ENCODE measurements around the gene DENND1C.

The DENND1C gene

DNA sequence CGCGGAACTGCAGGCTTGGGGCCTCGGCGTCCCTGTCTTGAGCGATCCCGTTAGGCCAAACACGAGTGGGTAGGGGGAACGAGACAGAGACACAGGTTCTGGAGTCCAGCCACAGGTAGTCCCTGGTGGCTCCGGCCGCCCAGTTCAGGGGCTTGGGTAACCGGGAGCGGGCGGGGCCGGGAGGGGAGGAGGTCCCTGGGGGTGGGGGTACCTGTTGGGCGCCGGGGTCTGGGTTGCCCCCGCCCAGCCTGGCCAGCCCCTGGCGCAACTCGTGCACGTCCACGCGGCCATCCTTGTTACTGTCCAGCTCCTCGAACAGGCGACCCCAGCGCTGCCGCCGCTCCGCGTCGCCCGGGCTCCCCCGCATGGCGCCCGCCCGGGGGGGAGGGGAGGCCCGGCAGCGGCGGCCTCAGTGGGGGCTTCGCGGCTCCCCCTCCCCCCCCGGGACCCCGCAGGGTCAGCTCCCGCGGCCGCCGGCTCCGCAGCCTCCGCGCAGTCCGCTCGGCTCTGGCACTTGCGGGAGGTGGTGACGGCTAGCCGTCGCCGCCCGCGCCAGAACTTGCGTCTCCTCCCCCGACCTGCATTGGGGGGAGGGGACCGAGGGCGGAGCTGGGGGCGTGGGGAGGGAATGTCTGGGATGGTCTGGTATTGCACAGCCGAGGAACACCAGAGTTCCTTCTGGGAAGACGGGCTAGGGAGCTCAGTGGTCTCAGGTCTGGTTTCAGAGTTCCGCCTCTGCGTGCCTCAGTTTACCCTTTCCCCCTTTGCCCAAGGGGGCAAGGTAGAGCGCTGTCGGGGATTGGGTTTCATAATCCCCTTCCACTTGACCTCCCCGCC lies 22.1 kb downstream of the DENND1C start, which contains the start of gene SLC25A23:
Gene SLC25A23 (minus strand): TSS at position 531 of the 837 bp plus-strand sequence. CDS start 164 bp downstream, at position 367.
- peak; percentile 90 for DNase-seq (ENCODE audit: low read depth)
- TF ChIP-seq, protein P1, sequence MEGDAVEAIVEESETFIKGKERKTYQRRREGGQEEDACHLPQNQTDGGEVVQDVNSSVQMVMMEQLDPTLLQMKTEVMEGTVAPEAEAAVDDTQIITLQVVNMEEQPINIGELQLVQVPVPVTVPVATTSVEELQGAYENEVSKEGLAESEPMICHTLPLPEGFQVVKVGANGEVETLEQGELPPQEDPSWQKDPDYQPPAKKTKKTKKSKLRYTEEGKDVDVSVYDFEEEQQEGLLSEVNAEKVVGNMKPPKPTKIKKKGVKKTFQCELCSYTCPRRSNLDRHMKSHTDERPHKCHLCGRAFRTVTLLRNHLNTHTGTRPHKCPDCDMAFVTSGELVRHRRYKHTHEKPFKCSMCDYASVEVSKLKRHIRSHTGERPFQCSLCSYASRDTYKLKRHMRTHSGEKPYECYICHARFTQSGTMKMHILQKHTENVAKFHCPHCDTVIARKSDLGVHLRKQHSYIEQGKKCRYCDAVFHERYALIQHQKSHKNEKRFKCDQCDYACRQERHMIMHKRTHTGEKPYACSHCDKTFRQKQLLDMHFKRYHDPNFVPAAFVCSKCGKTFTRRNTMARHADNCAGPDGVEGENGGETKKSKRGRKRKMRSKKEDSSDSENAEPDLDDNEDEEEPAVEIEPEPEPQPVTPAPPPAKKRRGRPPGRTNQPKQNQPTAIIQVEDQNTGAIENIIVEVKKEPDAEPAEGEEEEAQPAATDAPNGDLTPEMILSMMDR (IDR thresholded peaks at IDR 0.05; ENCODE audit: insufficient read depth, low read depth, low read length, missing control alignments), result no peak
- peak within 1 kb of the TSS; percentile 94 for H3K4me3 ChIP-seq (ENCODE audit: low read depth, low read length)

DNA sequence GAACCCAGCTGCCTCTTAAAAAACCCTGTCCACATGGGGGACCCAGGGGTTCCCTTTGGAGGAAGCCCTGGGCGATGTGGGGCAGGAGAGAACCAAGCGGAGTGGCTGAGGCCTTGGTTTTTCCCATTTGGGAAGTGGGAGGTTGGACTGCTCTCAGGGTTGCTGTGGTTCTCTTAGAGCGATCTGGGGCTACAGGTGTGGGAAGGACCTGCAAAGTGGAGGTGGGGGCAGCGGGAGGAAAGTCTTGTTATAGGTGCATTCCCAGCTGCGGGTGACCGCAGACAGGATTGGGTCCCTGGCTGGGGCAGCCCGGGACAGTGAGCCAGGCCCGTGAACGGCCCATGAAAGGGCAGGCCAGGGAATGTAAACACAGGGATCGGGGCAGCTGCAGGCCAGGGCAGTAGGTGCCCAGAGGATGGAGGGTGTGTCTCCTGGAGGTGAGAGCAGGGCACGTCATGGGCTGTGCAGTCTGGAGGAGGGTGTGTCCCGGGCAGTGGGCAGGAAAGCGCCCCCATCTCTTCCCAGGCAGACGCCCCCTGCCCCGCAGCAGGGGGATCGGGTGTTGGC lies 22.8 kb downstream of the DENND1C start:
- DNase-seq (ENCODE audit: low read depth), result peak; percentile 41
- peak overlapping the region; percentile 94 for H3K4me3 ChIP-seq (ENCODE audit: low read depth, low read length)
- TF ChIP-seq, protein P1 (IDR thresholded peaks at IDR 0.05; ENCODE audit: insufficient read depth, low read depth, low read length, missing control alignments), result no peak

DNA sequence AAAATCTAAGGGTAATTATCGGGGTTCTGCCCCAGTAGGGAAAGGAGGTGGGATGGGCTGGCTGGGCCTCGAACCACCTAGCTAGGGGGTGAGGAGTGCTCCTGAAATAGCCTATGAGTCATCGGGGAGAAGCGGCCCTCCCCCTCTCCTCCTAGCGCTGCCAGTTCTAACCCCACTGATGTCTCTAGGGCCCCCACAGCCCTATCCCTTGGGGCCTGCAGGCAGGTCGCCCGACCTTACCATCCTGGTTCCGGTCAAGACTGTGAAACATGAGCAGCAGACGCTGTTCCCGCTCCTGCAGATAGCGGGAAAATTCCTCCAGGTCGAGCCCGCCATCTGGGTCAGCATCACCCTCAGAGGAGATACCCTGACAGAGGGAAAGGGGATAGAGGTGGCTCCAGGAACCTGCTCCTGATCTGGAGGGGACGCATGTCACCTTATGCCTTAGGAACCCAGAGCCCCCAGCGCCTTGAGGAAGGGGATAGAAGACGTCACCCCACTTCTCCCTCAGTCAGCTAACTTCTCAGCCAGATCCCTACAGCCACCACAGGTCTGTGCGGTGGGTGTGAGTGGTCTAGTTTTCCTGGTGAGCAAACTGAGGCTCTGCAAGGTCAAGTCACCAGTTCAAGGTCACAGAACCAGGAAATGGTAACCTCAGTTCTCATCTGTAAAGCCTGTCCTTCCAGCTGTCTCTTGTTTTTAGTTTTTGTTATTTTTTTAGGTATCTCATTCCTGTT lies 23.5 kb downstream of the DENND1C start:
- DNase-seq (ENCODE audit: low read depth), result peak; percentile 81
- H3K4me3 ChIP-seq (ENCODE audit: low read depth, low read length), result peak overlapping the region; percentile 94
- TF ChIP-seq, protein P1 (IDR thresholded peaks at IDR 0.05; ENCODE audit: insufficient read depth, low read depth, low read length, missing control alignments), result no peak

DNA sequence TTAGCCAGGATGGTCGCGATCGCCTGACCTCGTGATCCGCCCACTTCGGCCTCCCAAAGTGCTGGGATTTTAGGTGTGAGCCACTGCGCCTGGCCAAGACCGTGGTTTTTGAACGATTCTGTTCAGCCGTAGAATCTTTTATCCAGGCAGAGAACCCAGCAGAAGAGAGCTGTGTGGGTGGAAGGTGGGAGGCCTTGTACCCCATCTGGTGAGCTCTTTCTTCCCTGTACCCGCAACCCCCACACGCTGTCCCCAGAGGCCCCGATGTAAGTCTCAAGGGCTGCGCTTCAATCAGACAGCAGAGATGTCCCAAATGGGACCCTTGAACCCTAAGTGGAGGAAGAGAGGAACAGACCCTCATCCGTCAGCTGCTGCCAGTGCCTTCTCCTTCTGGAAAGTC lies 25.7 kb downstream of the DENND1C start:
- TF ChIP-seq, protein P1 (IDR thresholded peaks at IDR 0.05; ENCODE audit: insufficient read depth, low read depth, low read length, missing control alignments), result no peak
- no peak overlapping the region for H3K4me3 ChIP-seq (ENCODE audit: low read depth, low read length)
- DNase-seq (ENCODE audit: low read depth), result no peak

DNA sequence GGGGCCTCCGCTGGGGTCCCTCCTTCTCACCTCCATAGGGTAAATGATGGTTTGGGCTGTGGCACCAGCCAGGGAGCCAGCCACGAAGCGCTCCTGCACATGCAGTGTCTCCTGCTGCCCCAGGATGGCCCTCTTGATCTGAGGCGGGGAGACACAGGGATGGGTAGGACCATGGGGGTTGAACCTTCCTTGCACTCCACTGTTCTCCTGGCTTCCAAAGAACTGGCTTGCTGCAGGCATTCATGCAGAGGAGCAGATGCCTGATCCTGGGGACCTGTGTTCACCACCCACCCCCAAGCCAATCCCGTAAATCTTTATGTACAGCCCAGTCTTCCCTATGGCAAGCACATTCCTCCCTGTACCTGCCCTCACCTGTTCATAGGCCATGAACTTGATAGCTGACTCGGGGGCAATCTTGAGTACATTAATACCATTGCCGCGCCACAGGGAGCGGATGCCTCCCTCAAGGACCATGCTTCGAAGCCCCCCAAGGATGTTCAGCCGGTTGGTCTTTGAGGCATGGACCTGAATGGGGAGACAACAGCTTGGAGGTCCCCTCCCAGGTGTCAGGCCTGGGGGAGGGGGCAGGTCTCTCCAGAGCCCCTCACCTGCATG lies 27.5 kb downstream of the DENND1C start:
- no peak overlapping the region for H3K4me3 ChIP-seq (ENCODE audit: low read depth, low read length)
- DNase-seq (ENCODE audit: low read depth), result no peak
- TF ChIP-seq, protein P1 (IDR thresholded peaks at IDR 0.05; ENCODE audit: insufficient read depth, low read depth, low read length, missing control alignments), result no peak

DNA sequence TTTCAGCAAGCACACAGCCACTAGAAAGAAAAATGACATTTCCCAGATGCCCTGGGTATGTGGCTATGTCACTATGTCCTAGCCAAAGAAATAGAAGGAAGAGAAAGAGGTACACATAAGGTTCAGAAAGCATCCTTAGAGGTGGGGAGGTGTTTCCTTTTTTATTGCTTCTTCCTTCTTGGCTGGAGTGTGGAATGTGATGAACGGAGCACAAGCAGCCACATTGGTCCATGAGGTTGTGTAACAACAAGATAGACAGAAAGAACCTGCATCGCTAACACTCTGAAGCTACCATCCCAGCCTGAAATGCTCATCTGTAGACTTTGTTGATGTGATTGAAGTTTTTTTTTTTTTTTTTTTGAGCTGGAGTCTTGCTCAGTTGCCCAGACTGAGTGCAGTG lies 28.7 kb downstream of the DENND1C start:
- no peak overlapping the region for H3K4me3 ChIP-seq (ENCODE audit: low read depth, low read length)
- TF ChIP-seq, protein P1 (IDR thresholded peaks at IDR 0.05; ENCODE audit: insufficient read depth, low read depth, low read length, missing control alignments), result no peak
- no peak for DNase-seq (ENCODE audit: low read depth)

Data from GM12865 (cell line).